ENCODE measurements around the gene MED19.
A peak's percentile ranks its signal among the peaks of the same experiment; 100 is the strongest.

Gene MED19, protein sequence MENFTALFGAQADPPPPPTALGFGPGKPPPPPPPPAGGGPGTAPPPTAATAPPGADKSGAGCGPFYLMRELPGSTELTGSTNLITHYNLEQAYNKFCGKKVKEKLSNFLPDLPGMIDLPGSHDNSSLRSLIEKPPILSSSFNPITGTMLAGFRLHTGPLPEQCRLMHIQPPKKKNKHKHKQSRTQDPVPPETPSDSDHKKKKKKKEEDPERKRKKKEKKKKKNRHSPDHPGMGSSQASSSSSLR

DNA sequence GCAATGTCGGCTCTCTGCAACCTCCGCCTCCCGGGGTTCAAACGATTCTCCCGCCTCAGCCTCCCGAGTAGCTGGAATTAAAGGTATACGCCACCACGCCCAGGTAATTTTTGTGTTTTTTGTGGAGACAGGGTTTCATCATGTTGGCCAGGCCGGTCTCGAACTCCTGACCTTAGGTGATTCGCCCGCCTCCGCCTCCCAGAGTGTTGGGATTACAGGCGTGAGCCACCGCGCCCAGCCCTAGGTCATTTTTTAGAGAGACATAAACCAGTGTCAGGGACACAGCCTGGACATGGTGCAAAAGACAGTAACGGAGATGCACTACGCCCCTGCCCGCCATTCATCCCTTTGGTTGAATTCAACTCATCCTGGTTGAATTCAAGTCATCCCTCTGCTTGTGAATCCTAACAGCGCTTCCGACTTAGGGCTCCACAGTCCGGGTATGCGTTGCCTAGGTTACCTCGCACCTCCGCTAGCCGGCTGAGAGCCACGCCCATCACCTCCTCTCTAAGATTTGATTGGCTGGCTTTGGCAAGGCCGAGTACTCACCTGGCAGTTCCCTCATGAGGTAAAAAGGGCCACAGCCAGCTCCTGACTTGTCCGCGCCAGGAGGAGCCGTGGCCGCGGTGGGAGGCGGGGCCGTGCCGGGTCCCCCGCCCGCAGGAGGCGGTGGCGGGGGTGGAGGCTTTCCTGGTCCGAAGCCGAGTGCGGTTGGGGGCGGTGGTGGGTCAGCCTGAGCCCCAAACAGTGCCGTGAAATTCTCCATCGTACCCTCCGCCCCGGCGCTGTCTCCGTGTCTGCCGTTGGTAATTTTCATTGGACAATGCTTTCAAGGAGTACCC is at the start of gene MED19:
MED19 (minus strand) TSS at position 802 of the 842 bp plus-strand sequence; CDS start at position 766, 36 bp downstream.
- peak within 1 kb of the TSS; percentile 21 for H3K9ac ChIP-seq
- H3K36me3 ChIP-seq (ENCODE audit: control insufficient read depth, insufficient read depth, low read length): no peaks in the 10 kb centered on the region
- H3K79me2 ChIP-seq: peaks cover 31% of the 10 kb centered on the region
- peaks cover 6% of the 10 kb centered on the region for H3K4me1 ChIP-seq
- H3K4me2 ChIP-seq (ENCODE audit: low read length): peak within 1 kb of the TSS; percentile 73
- H3K4me3 ChIP-seq (ENCODE audit: low read depth, low read length): peak within 1 kb of the TSS; percentile 94
- no peaks in the 10 kb centered on the region for H3K9me3 ChIP-seq (ENCODE audit: control insufficient read depth, low read length)
- TF ChIP-seq, protein P1, sequence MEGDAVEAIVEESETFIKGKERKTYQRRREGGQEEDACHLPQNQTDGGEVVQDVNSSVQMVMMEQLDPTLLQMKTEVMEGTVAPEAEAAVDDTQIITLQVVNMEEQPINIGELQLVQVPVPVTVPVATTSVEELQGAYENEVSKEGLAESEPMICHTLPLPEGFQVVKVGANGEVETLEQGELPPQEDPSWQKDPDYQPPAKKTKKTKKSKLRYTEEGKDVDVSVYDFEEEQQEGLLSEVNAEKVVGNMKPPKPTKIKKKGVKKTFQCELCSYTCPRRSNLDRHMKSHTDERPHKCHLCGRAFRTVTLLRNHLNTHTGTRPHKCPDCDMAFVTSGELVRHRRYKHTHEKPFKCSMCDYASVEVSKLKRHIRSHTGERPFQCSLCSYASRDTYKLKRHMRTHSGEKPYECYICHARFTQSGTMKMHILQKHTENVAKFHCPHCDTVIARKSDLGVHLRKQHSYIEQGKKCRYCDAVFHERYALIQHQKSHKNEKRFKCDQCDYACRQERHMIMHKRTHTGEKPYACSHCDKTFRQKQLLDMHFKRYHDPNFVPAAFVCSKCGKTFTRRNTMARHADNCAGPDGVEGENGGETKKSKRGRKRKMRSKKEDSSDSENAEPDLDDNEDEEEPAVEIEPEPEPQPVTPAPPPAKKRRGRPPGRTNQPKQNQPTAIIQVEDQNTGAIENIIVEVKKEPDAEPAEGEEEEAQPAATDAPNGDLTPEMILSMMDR (IDR thresholded peaks at IDR 0.05): no peak
- peak within 1 kb of the TSS; percentile 86 for H3K27ac ChIP-seq
- no peaks in the 10 kb centered on the region for H3K27me3 ChIP-seq (ENCODE audit: control insufficient read depth, insufficient read depth, low read length)
- H2AFZ ChIP-seq: peak within 1 kb of the TSS; percentile 85

DNA sequence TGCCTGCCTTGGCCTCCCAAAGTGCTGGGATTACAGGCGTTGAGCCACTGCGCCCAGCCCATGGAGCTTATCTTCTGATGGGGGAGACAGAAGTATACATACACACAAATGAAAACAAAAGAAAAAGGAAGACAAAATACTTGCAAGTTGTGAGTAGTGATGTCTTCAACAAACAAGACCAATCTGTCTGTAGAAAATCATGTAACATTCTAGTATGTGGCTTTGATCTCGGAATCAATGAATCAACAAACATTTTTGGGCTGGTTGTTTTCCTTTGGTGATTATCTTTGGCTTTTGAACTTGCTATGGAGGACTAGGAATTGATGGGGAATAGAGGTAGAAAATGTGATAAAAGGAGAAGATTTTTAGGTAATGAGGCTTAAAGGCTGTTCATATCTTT is 46.2 kb upstream of the MED19 start:
- Histone ChIP-seq H3K27ac (no peak overlapping the region), H3K27me3 (ENCODE audit: control insufficient read depth, insufficient read depth, low read length) (no peaks in the 10 kb centered on the region), H3K36me3 (ENCODE audit: control insufficient read depth, insufficient read depth, low read length) (no peaks in the 10 kb centered on the region), H3K4me2 (ENCODE audit: low read length) (no peak overlapping the region), H2AFZ (no peak overlapping the region), H3K9me3 (ENCODE audit: control insufficient read depth, low read length) (no peaks in the 10 kb centered on the region), H3K4me3 (ENCODE audit: low read depth, low read length) (no peak overlapping the region), H3K79me2 (no peaks in the 10 kb centered on the region), H3K4me1 (no peaks in the 10 kb centered on the region), H3K9ac (no peak overlapping the region)
- TF ChIP-seq, protein P1 (IDR thresholded peaks at IDR 0.05): no peak

- no peaks in the 10 kb centered on the region for H3K79me2 ChIP-seq
Measured at GRCh38 chr11:57752954-57753353, 40.9 kb upstream of the MED19 start.

GRCh38 chr11:57751676-57752253 is 39.8 kb upstream of the MED19 start, which contains the start of gene BTBD18:
BTBD18 (minus strand) TSS chr11:57751819; CDS start chr11:57751188, 631 bp downstream.
- H3K9me3 ChIP-seq (ENCODE audit: control insufficient read depth, low read length): no peaks in the 10 kb centered on the region
- H3K27me3 ChIP-seq (ENCODE audit: control insufficient read depth, insufficient read depth, low read length): no peaks in the 10 kb centered on the region
- peaks cover 2% of the 10 kb centered on the region for H3K4me1 ChIP-seq
- H3K36me3 ChIP-seq (ENCODE audit: control insufficient read depth, insufficient read depth, low read length): no peaks in the 10 kb centered on the region
- no peak within 1 kb of the TSS for H3K27ac ChIP-seq
- no peak within 1 kb of the TSS for H3K4me2 ChIP-seq (ENCODE audit: low read length)
- no peak within 1 kb of the TSS for H2AFZ ChIP-seq
- TF ChIP-seq, protein P1 (IDR thresholded peaks at IDR 0.05): peak; percentile 31
- H3K4me3 ChIP-seq (ENCODE audit: low read depth, low read length): no peak within 1 kb of the TSS
- H3K79me2 ChIP-seq: no peaks in the 10 kb centered on the region
- no peak within 1 kb of the TSS for H3K9ac ChIP-seq

More at GRCh38 chr11:57752954-57753353, 40.9 kb upstream of the MED19 start:
- Histone ChIP-seq H3K4me1 (peaks cover 2% of the 10 kb centered on the region), H3K27ac (no peak overlapping the region), H3K36me3 (ENCODE audit: control insufficient read depth, insufficient read depth, low read length) (no peaks in the 10 kb centered on the region), H2AFZ (no peak overlapping the region), H3K4me2 (ENCODE audit: low read length) (no peak overlapping the region), H3K9me3 (ENCODE audit: control insufficient read depth, low read length) (no peaks in the 10 kb centered on the region), H3K27me3 (ENCODE audit: control insufficient read depth, insufficient read depth, low read length) (no peaks in the 10 kb centered on the region), H3K4me3 (ENCODE audit: low read depth, low read length) (no peak overlapping the region), H3K9ac (no peak overlapping the region)
- TF ChIP-seq, protein P1 (IDR thresholded peaks at IDR 0.05): no peak

Measured in parathyroid adenoma (tissue), 2 donors.